Kidney glomerular epithelial cell (primary cell): Measurements from ENCODE around the gene GBE1.
"Not testable (repeated sequence)": the region's sequence is repeated elsewhere in the genome, so short reads cannot be mapped to it uniquely, and the experiment has no call there.

ENCODE experiments used
- DNase-seq: peaks from one replicate; lab custom pipeline; 2025; lab: John Stamatoyannopoulos, UW

Gene GBE1

GRCh38 chr3:81753416-81754027 lies 7.9 kb downstream of the GBE1 start:
- DNase-seq = no peak

DNA sequence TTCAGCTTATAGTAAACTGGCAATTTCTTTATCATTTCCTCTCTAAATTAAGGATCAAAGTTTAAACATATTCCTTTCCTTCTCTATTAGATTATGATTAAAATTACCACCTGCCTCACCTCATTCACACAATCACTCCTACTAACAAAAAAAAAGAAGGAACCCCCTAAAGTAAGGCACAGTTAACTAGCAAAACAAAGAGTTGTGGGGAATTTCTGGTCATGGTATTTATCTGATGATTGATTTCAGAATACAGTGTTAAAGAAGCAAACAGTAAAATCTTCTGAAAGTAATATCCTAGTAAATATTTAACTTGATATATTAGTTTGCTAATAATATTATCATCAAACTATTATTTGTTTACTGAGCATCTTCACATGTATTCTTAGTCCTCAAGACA lies 8.8 kb downstream of the GBE1 start:
- no peak for DNase-seq

DNA sequence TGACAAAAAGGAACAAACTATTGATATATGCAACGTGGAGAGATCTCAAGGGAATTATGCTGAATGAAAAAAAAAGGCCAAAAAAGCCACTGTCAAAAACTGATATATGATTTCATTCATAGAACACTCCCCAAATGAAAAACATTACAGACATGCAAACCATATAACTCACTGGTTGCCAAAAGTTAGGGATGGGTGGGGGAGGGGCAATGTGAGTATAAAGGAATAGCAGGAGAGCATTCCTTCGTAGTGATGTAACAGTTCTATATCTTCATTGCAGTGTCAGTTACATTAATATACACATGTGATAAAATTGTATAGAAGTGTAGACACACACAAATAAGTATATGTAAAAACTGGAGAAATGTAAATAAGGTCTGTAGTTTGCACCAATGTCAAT lies 12.2 kb downstream of the GBE1 start:
- DNase-seq = no peak

DNA sequence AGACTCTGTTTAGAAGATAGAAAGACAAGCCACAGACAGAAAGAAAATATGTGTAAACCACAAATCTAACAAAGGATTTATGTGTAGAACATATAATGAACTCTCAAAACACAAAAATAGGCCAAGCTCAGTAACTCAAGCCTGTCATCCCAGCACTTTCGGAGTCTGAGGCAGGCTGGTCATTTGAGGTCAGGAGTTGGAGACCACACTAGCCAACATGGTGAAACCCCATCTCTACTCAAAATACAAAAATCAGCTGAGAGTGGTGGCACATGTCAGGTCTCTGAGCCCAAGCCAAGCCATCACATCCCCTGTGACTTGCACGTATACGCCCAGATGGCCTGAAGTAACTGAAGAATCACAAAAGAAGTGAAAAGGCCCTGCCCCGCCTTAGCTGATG lies 14.2 kb downstream of the GBE1 start:
- not testable (repeated sequence) for DNase-seq

- peak; percentile 90 for DNase-seq
Measured at GRCh38 chr3:81744366-81744765, 17.1 kb downstream of the GBE1 start.

GRCh38 chr3:81743096-81744025 lies 18.1 kb downstream of the GBE1 start:
- peak; percentile 92 for DNase-seq

DNA sequence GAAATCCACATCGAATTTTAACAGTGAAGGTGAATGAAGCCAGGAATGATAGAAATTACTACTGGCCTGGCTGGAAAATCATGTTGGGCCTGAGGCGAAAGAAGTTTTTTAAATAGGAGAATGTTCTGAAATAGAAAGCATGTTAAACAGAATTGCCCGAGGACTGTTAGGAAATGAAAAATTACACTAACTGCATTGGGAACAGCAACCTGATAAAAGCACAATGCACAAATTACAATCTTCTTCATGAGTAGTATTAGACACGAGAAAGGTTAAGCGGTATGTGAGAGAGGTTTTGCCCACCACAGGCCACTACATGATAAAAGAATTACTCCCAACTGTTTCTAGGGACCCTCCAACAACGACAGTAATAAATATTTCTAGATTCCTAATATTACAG lies 18.9 kb downstream of the GBE1 start:
- no peak for DNase-seq

- DNase-seq = no peak
Measured at GRCh38 chr3:81741216-81741615, 20.2 kb downstream of the GBE1 start.

DNA sequence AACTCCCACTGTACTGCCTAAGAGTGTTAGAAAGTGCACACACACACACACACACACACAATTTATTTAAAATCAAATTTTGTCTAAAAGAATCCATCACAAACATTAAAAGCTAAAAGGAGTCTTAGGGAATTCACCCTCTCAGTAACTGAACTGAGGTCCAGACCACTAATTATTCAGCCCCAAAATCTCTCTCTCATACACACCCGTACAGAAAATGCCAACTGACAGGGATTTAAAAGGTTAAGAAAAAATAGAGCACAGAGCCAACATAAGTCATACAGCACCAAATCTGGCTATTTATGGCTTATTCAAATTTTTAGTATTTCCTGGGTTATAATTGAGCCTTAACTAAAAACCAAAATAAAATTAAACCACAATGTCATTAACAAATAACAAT lies 20.7 kb downstream of the GBE1 start:
- no peak for DNase-seq

DNA sequence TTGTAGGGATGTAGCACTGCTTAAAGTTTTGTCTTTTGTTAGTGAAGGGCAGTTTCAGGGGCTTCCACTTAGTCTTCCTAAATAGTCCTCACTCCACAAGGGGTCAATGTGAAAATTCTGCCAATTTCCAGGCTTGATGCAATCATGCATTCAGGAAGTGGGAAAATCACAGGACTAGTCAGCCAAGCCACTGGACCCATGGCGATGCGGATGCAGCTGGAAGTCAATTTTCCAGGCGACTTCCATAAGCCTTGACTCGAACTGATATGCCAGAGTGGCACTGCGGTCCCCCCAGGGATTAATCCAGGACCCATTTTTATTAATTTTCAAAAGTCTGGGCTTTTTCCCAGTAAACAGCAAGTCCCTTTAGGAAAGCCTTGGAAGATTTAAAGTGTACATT lies 26.1 kb downstream of the GBE1 start:
- DNase-seq = no peak

DNA sequence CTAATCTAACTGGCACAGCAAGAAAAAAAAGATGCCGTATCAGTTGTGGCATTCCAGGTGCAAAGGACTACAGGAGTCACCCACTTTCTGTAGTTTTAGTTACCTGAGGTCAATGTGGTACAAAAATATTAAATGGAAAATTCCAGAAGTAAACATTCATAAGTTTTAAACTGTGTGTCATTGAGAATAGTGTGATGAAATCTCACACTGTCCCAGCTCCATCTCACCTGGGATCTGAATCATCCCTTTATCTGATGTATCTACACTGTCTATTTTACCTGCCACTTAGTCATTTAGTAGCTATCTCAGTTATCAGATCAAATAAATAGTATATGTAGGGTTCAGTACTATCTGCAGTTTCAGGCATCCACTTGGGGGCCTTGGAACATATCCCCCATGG lies 26.7 kb downstream of the GBE1 start:
- no peak for DNase-seq

- DNase-seq = no peak
Measured at GRCh38 chr3:81732642-81733041, 28.8 kb downstream of the GBE1 start.

DNA sequence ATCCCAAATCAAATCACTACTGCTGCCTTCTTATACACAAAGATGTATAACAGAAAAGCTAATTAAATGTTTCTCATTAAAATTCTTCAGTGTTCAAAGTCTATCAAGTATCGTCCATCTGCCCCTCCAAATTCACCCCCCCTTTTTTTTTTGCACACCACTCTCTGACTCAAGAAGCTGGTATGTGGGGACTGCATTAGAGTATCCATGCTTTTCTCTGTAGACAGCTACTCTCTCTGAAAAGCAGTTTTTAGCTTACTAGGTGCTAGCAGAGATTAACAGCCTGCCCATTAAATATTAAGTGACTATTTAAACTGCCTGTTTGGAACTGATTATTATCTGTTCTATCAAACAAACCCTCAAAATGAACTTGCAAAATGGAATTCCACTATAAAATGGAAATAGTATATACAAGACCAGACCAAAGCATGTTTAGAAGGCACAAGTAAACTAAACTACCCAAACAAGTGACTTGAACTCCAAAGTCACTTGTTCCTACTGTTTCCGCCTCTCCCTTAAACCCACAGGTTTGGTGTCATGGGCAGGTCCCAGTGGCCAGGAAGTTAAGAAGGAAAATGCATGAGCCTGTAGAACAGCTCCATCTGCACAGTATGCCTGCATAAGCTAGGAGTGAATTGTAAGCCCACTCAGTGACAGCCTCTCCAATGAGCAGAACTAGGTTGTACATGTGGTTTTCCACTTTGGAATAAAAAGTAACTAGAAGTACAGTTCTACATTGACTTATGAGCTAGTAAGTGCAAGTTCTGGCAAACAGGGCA lies 32.5 kb downstream of the GBE1 start:
- peak; percentile 26 for DNase-seq

- DNase-seq = no peak
Measured at GRCh38 chr3:81726735-81727134, 34.7 kb downstream of the GBE1 start.

DNA sequence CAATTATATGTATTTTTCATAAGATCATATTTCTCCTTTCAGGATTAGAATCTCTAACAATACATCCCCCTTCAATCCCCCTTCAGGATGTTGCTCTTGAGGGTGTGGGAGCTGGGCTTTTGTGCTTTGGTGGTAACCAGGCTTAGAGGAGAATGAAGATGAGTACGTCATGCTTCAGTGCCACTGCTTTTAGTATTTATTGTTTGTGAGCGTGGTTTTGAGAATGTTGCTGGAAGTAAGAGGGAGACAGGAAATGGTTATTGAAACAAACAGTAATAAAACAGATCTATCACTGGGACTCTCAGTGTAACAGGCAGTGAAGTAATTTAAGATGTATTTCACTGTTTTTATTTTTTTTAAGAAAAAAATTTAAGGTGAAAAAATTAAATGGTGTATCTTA lies 35.3 kb downstream of the GBE1 start:
- no peak for DNase-seq

- peak; percentile 34 for DNase-seq
Measured at GRCh38 chr3:81723732-81724313, 37.6 kb downstream of the GBE1 start.

- DNase-seq = no peak
Measured at GRCh38 chr3:81718311-81718710, 43.1 kb downstream of the GBE1 start.

- DNase-seq = peak; percentile 91
Measured at GRCh38 chr3:81716870-81717509, 44.5 kb downstream of the GBE1 start.

GRCh38 chr3:81713031-81713430 lies 48.4 kb downstream of the GBE1 start:
- no peak for DNase-seq

- DNase-seq = no peak
Measured at GRCh38 chr3:81709606-81710005, 51.8 kb downstream of the GBE1 start.

DNA sequence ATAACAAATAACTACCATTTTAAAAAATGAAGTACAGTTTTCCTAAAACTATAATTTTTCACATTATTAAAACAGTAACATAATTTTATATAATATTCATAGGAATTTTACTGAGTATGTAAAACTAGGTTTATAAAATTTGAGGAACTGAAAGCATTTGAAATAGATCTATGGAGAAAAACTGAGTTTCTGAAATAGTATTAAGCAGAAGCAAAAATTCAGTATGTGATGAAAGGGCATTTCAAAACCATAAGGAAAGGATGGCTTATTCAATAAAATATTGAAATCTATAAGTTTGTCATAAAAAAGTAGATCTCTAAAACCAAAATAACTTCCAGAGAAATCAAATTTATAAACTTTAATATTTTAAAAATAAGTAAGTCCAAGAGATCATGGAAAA lies 53.4 kb downstream of the GBE1 start:
- DNase-seq = no peak

DNA sequence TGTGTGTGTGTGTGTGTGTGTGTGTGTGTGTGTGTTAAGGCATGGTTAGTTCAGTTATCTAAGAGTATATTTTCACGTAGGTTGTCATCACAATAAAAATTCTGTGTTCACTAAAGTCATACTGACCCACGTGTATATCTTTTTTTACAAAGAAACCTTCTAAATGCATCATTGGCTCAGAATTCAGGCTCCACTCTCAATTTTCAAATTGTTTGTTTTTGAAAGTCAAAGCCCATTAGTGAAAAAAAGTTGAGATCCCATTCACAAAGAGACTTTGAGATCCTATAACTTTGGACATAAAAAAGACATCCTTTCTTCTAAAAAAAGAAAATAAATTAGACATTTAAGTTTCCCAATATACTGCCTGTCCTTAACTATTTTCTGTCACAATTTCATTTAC lies 59.3 kb downstream of the GBE1 start:
- DNase-seq = no peak
